A673 (cell line): ENCODE results near the gene GPR150.

ENCODE experiments used
- CTCF ChIP-seq: fragments of 300-800, 200-600 bp; sonication (generic); conservative IDR thresholded peaks from 2 replicates; pipeline ENCODE4 v1.5.1; 2017; ENCODE audit warnings: low read depth, mild to moderate bottlenecking, antibody characterized with exemption, low read length, moderate library complexity, mixed read lengths
- EZH2 ChIP-seq: fragments of 200-600 bp; sonication (generic); IDR thresholded peaks from 2 replicates; pipeline ENCODE4 v1.6.1; 2017; ENCODE audit warnings: borderline replicate concordance, low read depth, mild to moderate bottlenecking, mixed read lengths, antibody characterized with exemption, low read length; ENCODE audit not compliant: poor library complexity, severe bottlenecking

DNA sequence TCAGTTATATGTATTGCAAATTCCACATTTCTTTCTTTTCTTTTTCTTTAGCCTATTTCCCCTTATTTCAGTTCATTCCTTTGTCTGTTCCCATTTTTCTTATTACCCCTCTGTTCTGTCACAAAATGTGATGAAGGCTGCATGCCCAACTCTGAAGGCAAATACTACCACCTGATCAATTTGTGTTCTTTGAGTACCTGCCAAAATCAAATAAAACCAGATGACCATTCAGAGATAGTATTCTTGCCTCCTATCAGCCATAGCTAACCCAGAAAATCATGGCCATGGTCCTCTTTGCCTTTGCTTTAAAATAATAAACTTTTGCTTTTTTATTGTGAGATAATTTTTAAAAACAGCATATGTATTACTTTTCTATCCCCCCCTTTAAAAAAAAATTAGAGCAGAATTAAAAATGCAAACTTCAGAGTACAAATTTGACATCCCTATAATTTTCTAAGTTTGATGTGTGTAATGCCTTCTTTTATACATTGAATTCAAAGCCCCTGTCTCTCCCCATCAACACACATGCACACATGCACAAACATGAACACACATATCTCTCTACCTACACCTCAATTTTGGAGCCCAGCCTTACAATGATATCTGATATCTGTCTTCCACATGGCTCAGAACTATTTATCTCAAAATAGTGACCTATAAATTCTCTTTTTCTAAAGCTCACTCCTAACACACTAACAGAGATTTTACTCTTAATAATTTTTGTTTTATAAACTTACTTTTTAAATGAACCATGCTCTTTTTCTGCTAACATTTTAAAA lies 30.1 kb downstream of the GPR150 start:
- TF ChIP-seq CTCF, result no peak
- TF ChIP-seq EZH2, result no peak
